HG02678 (cell line): ENCODE results near the gene GSG1L.
"Not testable (repeated sequence)": the region's sequence is repeated elsewhere in the genome, so short reads cannot be mapped to it uniquely, and the experiment has no call there.

Experiments
- ATAC-seq: cut with Tn5 transposase; IDR thresholded peaks from one replicate; pipeline ENCODE4 v1.9.1; 2021; ENCODE audit warnings: mild to moderate bottlenecking, moderate library complexity; ENCODE audit not compliant: unreplicated experiment

The GSG1L gene

DNA sequence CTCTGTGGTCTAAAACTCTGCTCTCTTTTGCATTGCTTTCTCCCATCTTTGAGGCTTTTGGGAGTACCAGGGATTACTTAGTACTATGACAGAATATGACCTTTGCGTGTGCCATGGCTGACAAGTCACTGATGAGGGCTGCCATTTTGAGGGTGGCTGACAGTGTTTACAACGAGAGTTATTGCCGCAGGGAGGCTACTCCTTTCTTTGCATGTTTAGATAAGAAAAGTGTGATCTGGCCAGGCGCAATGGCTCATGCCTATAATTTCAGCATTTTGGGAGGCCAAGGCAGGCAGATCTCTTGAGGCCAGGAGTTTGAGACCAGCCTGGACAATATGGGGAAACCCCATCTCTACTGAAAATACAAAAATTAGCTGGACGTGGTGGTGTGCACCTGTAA, 77.5 kb downstream of the GSG1L start:
- no peak for ATAC-seq

DNA sequence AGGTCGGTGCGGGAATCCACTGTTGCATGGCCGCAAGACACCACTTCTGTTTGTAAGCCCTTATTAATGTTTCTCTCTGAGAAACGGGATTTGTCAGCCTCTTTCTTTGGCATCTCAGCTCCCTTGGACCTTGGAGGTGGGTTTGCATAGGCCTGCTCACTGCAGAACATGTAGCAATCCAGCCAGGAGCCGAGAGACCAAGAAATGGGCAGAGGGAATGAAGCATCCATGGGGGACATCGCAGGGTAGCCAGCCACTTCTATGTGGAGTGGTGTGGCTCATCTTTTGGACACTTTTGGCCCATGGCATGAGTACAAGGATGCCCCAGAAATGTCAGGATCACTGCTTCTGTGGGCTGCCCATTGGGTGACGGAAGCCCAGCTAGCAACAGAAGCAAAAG, 79.4 kb downstream of the GSG1L start:
- ATAC-seq, result no peak

DNA sequence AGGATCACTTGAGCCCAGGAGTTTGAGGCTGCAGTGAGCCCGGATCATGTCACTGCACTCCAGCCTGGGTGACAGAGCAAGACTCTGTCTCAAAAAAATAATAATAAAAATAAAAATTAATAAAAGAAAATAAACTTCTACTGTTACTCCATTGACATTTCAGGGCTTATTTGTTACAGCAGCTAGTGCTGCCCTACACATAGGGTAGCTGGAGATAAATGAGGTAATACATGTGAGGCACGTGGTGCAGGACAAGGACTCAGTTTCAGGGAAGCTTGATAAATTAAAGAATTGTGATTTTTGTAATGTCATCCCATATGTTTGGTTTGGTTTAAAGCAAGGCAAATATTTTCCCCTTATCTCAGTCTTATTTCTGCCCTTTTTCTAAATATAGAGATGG, 80.3 kb downstream of the GSG1L start:
- no peak for ATAC-seq

DNA sequence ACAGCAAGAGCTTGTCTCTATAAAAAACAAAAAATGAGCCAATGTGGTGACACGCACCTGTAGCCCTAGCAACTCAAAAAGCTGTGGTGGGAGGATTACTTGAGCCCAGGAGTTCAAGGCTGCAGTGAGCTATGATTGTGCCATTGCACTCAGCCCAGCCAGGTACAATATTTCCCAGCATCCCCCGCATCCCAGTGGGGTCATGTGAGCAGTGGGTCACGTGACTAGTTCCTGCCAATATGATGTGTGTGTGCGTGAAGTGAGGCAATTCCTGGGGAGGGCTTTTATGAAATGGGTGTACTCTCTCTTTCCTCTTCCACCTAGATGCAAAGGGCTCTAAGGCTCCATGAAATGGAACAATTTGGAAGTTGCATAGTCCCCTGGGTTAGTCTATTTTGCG, 81.3 kb downstream of the GSG1L start:
- no peak for ATAC-seq

GRCh38 chr16:27980919-27981700, 82.4 kb downstream of the GSG1L start:
- no peak for ATAC-seq

GRCh38 chr16:27980076-27980775, 83.3 kb downstream of the GSG1L start:
- ATAC-seq, result no peak

DNA sequence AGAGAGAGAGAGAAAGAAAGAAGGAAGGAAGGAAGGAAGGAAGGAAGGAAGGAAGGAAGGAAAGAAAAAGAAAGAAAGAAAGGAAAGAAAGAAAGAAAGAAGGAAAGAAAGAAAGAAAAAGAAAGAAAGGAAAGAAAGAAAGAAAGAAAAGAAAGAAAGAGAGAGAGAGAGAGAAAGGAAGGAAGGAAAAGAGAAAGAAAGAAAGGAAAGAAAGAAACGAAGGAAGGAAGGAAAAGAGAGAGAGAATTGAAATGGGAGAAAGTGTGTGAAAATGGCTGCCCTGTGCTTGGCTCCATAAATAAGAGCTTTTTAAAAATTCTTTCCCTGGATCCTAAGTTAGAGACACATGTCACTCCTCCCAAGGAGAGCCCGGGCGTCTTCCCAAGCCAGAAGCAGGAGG, 83.8 kb downstream of the GSG1L start:
- ATAC-seq, result not testable (repeated sequence)

DNA sequence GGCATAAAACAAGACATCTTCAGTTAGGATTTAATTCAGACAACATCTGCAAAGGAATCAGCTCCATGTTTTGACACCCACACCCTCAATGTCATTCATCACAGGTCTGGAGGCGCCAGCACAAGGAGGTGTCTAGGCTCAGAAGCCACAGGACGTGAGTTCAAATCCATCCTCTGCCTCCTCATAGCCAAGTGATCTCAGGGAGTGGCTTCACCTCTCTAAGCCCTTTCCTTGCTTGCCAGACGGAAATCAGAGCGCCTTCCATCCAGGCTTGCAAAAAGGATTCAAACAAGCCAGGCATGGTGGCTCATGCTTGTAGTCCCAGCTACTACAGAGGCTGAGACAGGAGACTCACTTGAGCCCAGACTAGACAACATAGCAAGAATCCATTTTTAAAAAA, 84.6 kb downstream of the GSG1L start:
- no peak for ATAC-seq

DNA sequence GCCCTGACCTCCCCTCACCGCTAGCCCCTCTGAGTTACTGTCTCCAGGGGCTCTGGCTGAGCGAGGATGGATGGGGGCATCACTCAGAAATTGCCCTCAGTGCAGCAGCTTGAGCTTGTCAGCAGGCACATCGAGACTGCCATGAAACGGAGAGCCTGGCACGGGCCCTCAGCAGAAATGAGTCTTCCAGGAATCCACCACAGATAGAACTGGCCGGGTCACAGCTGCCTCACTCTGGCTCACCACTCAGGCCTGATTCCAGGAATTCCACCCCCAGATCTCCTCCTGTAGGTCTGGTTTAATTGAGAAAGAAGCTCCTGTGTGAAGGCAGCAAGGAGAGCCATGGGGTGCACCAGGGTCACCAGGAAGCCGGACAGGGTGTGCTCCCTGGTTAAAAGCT, 85.5 kb downstream of the GSG1L start:
- no peak for ATAC-seq

- ATAC-seq, result no peak
Observed at GRCh38 chr16:27976990-27977389, 86.5 kb downstream of the GSG1L start.

DNA sequence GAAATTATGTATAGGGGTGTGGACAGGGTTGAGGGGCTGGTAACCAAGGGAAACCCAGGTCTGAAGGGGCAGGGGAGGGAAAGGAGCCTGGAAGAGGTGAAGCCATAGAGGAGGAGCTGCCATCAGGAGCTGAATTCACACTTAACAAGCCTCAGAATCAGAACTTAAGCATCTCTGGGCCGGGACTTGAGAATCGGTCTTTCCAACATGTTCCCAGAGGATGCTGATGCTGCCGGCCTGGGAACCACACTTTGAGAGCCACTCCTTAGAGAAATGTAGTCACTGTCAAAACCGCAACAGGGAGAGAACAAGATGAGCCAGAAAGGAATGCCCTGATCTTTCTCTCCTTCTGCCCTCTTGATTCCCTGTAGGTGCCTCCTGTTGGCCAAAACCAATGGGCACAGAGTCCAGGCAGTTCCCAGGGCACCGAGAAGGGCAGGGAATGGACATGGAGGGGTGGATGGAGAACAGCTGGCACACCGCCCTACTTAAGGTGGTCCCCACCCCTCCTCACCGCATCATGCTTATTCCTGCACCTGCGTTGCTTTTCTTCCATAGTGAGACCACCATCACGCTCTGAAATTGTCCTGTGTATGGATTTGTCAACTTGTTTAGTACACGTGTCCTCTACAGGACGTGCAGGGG, 88.5 kb downstream of the GSG1L start:
- ATAC-seq, result no peak

DNA sequence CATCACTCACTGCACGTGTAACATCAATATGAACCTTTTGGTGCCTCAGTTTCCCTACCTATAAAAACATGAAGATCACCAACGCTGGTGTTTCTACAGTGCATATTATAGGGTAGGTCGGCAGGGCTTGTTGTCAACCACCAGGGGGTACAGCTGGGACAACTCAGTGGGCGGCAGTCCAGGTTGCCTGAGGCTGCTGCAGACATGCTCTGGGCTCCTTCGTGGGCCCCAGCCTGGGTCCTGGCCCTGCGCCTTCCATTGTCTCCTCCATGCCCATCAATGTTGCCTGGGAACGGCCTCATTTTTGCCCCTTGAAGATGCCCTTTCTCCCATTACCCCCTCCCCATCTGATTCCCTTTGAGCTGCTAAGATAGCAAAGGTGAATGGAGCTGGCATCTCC, 89.8 kb downstream of the GSG1L start:
- no peak for ATAC-seq

- ATAC-seq, result no peak
Observed at GRCh38 chr16:27972500-27972899, 91.0 kb downstream of the GSG1L start.

DNA sequence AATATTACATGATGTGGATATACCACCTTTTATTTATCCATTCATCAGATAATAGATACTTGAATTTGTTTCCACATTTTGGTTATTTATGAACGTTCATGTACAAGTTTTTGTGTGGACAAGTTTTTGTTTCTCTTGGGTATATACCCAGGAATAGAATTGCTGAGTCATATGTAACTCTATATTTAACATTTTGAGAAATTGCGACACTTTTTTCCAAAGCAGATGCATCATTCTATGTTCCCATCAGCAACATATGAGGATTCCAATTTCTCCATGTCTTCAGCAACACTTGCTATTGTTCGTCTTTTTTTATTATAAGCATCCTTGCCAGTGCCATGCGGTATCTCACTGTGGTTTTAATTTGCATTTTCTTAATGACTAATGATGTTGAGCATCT, 93.9 kb downstream of the GSG1L start:
- no peak for ATAC-seq

GRCh38 chr16:27967169-27967568, 96.3 kb downstream of the GSG1L start:
- no peak for ATAC-seq

DNA sequence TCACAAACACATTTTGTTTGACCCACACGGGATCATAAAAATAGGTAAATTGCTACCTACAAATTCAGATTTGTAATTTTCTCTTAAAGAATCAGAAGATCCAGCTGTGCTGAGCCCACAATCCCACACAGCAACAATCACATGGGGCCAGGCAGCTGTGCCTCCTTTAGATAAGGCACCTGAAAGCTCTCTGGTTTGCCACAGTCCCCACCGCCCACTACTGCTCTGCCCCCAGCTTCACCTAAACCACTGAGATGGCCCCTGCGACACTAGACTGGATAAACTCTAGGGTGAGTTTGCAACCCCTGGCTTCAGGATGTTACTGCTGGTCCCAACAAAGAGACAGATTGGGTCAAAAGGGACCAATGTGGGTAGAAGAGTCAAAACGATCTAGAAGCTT, 96.8 kb downstream of the GSG1L start:
- ATAC-seq, result no peak

GRCh38 chr16:27965801-27966200, 97.7 kb downstream of the GSG1L start:
- no peak for ATAC-seq

DNA sequence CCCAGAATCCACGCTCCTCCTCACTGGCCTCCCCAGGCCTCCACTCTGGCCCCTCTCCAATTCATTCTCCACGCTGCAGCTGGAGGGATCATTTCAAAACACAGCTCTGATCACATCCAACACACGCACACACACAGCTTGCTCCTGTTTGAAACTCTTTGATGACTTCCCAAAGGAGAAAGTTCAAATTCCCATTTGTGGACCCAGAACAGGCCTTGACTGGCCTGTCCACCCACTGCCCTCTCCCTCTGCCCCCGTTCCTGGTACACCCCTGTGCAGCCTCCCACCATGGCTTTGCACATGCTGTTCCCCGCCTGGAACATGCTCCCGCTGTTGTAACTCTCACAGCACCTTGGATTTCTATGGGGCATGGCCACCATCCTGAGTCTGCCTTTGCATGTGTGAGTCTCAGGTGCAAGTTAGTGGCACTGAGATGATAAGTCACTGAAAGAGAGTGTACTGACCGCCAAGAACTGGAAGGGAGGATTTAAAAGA, 100.0 kb downstream of the GSG1L start:
- ATAC-seq, result no peak

DNA sequence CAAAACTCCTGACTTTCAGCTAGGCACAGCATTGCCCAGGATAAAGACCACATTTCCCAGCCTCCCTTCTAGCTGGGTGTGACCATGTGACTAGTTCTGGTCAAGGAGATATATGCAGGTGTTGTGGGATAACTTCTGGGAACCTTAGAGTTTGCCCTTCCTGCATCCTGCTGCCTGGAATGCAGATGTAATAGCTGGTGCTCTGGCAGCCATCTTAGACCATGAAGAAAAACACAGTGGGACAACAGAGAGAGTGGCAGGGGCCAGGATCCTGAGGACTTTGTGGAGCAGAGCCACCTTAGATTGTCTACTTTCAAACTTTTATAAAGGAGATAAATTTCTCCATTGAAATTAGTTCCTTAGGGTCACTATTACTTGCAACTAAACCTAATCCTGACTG, 101.3 kb downstream of the GSG1L start:
- no peak for ATAC-seq

DNA sequence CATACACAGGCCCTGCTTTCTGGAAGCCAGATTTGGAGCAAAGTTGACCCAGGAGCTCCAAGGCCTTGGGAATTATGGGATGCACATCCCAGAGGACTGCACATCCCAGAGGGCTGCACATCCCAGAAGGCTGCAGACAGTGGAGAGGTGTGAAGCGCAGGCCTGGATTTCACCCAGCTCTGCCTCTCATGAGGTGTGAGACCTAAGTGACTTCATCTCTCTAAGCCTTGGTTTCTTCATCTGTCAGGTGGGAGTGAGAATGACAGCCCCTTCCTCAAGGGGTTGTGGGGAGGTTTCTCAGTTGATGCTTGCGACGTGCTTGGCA, 102.3 kb downstream of the GSG1L start:
- ATAC-seq, result no peak

DNA sequence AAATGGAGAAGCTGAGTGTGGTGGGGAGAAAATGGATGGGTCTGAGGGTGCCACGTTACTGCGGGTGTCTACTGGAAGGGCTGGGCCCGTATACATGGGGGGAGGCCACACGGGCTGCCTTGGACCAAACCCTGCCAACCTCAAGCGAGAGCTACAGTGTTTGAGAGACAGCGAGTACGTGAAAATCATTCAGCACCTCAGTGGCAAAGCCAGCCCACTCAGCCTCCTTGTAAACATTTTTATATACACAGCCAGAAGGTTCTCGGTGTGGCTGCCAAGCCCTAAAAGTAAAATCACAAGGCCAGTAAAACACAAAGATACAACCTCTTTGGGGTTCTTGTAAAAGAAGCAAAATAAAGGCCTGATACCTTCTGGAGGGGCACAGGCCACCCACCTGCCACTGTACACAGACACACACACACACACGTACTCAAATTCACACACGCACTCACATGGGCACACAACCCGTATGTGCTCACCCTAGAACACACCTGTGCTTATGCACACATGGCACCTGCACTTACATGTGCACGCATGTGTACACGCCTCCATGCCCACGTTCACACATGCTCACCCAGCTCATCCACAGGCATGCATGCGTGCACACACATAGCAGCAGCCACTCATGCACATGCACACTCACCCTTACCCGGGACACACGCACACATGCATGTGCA, 102.8 kb downstream of the GSG1L start:
- ATAC-seq, result no peak

DNA sequence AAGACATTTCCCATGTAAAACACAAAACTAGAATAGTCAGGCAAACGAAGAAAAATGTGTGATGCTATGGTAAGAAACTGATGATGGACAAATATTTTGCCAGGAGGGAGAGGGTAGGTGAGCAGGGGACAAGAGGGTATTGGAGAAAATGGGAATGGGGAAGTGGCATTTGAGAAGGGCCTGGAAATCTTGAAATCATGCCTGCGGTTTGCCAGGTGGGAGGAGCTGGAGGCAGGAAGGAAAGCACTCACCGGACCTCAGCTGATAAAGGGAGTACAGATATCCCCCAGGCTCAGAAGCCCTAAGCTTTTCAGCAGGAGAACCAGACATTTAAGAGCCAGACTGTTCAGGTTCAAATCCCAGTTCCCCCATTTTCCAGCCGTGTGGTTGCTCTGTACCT, 103.6 kb downstream of the GSG1L start:
- ATAC-seq, result no peak
